Stimulated activated CD4-positive, alpha-beta T cell treated with anti-CD3 and anti-CD28 coated beads, Interleukin-15, amount 100 ng/mL, for 24 hours (primary cell): ENCODE results near the gene RBBP7.

Source experiments
- DNase-seq: peaks from one replicate; pipeline ENCODE4 v3.0.0-alpha.2; 2020

The RBBP7 gene

GRCh38 chrX:16870095-16870861, at the start of gene RBBP7:
TSS of gene RBBP7 (minus strand) at chrX:16870362. CDS start at chrX:16870053, 309 bp downstream.
- peak; percentile 89 for DNase-seq

GRCh38 chrX:16918979-16919378, 48.8 kb upstream of the RBBP7 start:
- no peak for DNase-seq

GRCh38 chrX:16917120-16917519, 47.0 kb upstream of the RBBP7 start:
- DNase-seq, result no peak

- no peak for DNase-seq
Measured at GRCh38 chrX:16916561-16916960, 46.4 kb upstream of the RBBP7 start.

GRCh38 chrX:16914058-16914457, 43.9 kb upstream of the RBBP7 start:
- no peak for DNase-seq

- no peak for DNase-seq
Measured at GRCh38 chrX:16910376-16910775, 40.2 kb upstream of the RBBP7 start.

GRCh38 chrX:16903274-16904022, 33.3 kb upstream of the RBBP7 start:
- no peak for DNase-seq

- no peak for DNase-seq
Measured at GRCh38 chrX:16897445-16897844, 27.3 kb upstream of the RBBP7 start.

- peak; percentile 63 for DNase-seq
Measured at GRCh38 chrX:16892504-16893362, 22.6 kb upstream of the RBBP7 start.

- DNase-seq, result no peak
Measured at GRCh38 chrX:16885628-16886027, 15.5 kb upstream of the RBBP7 start.

- no peak for DNase-seq
Measured at GRCh38 chrX:16883487-16883804, 13.3 kb upstream of the RBBP7 start.

GRCh38 chrX:16882702-16883486, 12.7 kb upstream of the RBBP7 start:
- DNase-seq, result peak; percentile 76

- DNase-seq, result peak; percentile 16
Measured at GRCh38 chrX:16882169-16882568, 12.0 kb upstream of the RBBP7 start.

- no peak for DNase-seq
Measured at GRCh38 chrX:16876696-16877095, 6.5 kb upstream of the RBBP7 start.

GRCh38 chrX:16874458-16875095, 4.4 kb upstream of the RBBP7 start:
- DNase-seq, result no peak

- DNase-seq, result no peak
Measured at GRCh38 chrX:16873106-16873505, 2.9 kb upstream of the RBBP7 start.

- peak; percentile 18 for DNase-seq
Measured at GRCh38 chrX:16870862-16871815, 977 bp upstream of the RBBP7 start.

- DNase-seq, result peak; percentile 67
Measured at GRCh38 chrX:16869393-16870094, 618 bp downstream of the RBBP7 start.

GRCh38 chrX:16868920-16869319, 1.2 kb downstream of the RBBP7 start:
- peak; percentile 10 for DNase-seq

GRCh38 chrX:16867947-16868346, 2.2 kb downstream of the RBBP7 start:
- no peak for DNase-seq
